ENCODE measurements around the gene NFATC4.

The NFATC4 gene

DNA sequence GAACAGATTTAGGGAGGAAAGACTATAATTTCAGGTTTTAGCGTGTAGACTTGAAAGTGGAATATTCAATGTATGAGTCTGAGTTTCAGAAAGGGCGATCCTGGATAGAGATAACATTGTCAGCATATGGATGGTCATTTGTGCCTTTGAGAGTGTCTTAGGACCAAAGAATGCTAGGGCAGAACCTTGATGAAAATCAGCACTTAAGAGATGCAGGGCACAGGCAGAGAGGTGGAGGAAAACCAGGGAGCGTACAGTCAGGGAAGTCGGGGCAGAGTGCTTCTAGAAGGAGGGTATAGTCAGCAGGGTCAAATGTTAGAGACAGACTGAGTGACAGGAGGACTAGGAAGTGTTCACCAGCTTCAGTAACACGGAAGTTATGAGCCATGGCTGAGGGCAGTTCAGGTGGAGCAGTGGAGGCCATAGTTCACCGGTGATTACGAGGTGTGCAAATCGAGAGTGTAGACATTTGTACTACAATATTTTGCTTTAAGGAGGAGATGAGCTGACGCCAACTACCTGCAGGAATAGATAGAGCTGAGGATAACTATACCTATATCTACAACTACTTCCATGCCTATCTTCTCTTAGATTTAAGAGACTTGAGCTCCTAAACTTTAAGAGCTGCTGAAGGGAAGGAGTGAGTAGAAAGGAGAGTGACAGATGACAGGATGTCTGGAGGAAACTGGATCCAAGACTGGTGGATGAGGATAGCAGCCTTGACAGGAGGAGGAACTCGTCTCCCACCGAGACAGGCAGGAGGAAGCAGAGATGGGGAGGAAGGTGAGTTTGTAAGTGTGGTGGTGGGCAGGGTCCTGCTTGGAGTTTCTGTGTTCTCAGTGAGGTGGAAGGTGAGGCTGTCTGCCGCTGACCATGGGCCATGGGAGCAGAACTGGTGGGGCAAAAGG, 55.0 kb downstream of the NFATC4 start:
- no peak for DNase-seq (ENCODE audit: extremely low spot score)
- no peak for TF ChIP-seq SP1 (IDR thresholded peaks at IDR 0.05)
- TF ChIP-seq TARDBP (IDR thresholded peaks at IDR 0.05), result no peak
- TF ChIP-seq FOXM1 (IDR thresholded peaks at IDR 0.05; ENCODE audit: borderline replicate concordance), result no peak
- no peak for TF ChIP-seq ARNT (IDR thresholded peaks at IDR 0.05)
- TF ChIP-seq FOXK2 (IDR thresholded peaks at IDR 0.05), result no peak
- no peak for TF ChIP-seq CTBP1 (IDR thresholded peaks at IDR 0.05; ENCODE audit: borderline replicate concordance)
- TF ChIP-seq FOXA1 (IDR thresholded peaks at IDR 0.05), result no peak
- no peak for TF ChIP-seq LEF1 (IDR thresholded peaks at IDR 0.05; ENCODE audit: borderline replicate concordance)
- TF ChIP-seq L3MBTL2 (conservative IDR thresholded peaks at IDR 0.05), result no peak
- TF ChIP-seq HDGF (IDR thresholded peaks at IDR 0.05; ENCODE audit: borderline replicate concordance), result no peak
- TF ChIP-seq ZNF384 (IDR thresholded peaks at IDR 0.05), result no peak
- no peak for TF ChIP-seq BHLHE40 (IDR thresholded peaks at IDR 0.05; ENCODE audit: borderline replicate concordance)
- TF ChIP-seq NFRKB (IDR thresholded peaks at IDR 0.05), result no peak
- TF ChIP-seq, protein P1, sequence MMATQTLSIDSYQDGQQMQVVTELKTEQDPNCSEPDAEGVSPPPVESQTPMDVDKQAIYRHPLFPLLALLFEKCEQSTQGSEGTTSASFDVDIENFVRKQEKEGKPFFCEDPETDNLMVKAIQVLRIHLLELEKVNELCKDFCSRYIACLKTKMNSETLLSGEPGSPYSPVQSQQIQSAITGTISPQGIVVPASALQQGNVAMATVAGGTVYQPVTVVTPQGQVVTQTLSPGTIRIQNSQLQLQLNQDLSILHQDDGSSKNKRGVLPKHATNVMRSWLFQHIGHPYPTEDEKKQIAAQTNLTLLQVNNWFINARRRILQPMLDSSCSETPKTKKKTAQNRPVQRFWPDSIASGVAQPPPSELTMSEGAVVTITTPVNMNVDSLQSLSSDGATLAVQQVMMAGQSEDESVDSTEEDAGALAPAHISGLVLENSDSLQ (IDR thresholded peaks at IDR 0.05), result no peak
- POLR2A ChIA-PET, result interaction anchor here (1.1 to 1.7 kb wide), 4 partner anchors 9 to 57 kb away, joined by 4 to 5 read pairs (median 5); no protein-coding TSS in a partner anchor
- CTCF ChIA-PET, result interaction anchor here (1.2 to 1.8 kb wide), 4 partner anchors 9 to 13 kb away, joined by 4 to 7 read pairs (median 5); no protein-coding TSS in a partner anchor

DNA sequence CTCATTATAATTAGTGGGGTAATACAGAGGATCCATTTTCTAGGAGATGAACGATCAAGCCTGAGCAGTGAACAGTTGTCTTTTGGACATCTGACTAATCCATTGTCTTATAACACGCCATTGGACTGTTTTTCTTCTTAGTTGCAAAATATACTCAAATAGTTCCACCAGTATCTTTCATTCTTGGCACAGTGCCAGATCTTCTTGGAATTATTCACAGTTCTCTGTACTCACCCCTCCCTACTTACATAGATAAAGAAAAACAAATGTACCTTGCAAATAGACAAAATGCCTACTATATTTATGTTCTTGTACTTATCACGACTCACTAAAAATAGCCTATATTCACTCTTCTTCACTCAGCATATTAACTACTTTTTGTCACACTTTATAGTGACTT, 57.7 kb downstream of the NFATC4 start:
- CTCF ChIA-PET, result interaction anchor here (1.5 kb wide), 1 partner anchor 60 kb away, joined by 8 read pairs; no protein-coding TSS in a partner anchor
- DNase-seq (ENCODE audit: extremely low spot score), result no peak
- TF ChIP-seq SP1 (IDR thresholded peaks at IDR 0.05), result no peak
- no peak for TF ChIP-seq SUZ12 (IDR thresholded peaks at IDR 0.05)
- no peak for TF ChIP-seq TARDBP (IDR thresholded peaks at IDR 0.05)
- TF ChIP-seq CTBP1 (IDR thresholded peaks at IDR 0.05; ENCODE audit: borderline replicate concordance), result no peak
- POLR2A ChIA-PET, result interaction anchor here (1.2 to 1.7 kb wide), 2 partner anchors 12 to 16 kb away, joined by 4 to 5 read pairs; no protein-coding TSS in a partner anchor

DNA sequence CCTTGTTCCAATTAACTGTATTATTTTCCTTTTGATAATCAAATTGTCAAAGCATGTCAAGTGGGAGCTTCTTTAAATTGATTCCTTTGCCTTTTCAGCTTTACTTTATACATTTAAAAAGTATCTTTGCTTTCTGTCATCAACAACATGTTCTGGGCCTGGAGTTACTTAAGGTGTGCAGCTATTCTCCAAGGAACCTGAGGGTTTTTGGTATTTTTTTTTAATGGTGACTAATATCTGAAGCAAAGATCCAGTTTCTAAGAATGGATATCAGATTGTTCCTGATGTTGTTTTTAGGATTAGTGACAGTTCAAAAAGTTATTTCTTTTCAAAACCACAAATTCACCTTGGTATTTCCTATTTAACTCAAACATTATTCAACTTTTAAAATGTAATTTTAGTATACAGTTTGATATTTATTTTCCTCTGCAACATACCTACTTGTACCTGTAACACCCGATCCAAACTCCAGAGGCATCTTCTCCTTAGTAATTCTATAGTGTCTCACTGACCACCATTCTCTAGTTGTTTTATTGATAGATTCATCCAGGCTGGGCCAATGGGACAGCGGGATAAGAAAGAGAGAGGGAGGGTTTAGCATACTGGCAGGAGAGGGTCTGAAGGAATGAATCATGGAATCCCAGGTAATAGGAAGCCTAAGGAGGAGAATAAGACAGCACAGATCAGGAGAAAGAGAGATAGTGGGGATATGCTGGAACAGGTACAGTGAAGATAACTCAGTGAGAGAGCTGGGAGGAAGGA, 58.3 kb downstream of the NFATC4 start:
- DNase-seq (ENCODE audit: extremely low spot score), result no peak
- POLR2A ChIA-PET, result no interaction called here
- TF ChIP-seq LEF1 (IDR thresholded peaks at IDR 0.05; ENCODE audit: borderline replicate concordance) (no peak), L3MBTL2 (conservative IDR thresholded peaks at IDR 0.05) (no peak), SUZ12 (IDR thresholded peaks at IDR 0.05) (no peak)
- CTCF ChIA-PET, result interaction anchor here (1.5 kb wide), 1 partner anchor 61 kb away, joined by 8 read pairs; no protein-coding TSS in a partner anchor

DNA sequence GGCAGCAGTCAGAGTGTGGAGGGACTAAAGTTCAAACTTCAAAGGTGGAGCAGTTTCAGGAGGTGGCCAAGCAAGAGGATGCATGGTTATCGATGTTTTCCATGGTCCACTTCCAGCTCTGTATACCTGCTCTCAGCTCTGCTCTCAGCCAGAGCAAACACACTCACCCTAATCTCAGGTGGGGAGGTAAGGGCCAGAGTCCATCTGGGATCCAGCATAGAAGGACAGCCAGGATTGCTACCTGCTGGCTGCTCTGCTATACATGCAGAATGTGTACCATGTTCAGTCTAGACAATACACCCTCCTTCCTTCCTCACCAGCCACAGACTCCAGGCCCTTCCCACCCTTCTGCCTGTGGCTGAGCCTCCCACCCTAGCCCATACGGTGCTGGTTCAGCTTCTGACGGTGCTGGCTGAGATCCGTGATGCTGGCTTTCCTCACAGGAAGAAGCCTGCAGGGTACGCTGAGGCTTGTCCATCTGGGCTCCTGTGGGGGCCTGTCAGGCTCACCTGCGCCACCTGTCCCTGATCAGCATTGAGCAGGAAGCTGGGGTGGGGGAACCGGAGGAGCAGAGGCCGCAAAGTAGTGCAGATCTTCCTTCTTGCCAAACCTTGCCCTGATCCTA, 59.0 kb downstream of the NFATC4 start:
- DNase-seq (ENCODE audit: extremely low spot score), result no peak
- TF ChIP-seq ZNF384 (IDR thresholded peaks at IDR 0.05) (no peak), L3MBTL2 (conservative IDR thresholded peaks at IDR 0.05) (no peak), TARDBP (IDR thresholded peaks at IDR 0.05) (no peak), FOXM1 (IDR thresholded peaks at IDR 0.05; ENCODE audit: borderline replicate concordance) (no peak), SP1 (IDR thresholded peaks at IDR 0.05) (no peak), ELF4 (IDR thresholded peaks at IDR 0.05) (no peak), CTBP1 (IDR thresholded peaks at IDR 0.05; ENCODE audit: borderline replicate concordance) (no peak), LEF1 (IDR thresholded peaks at IDR 0.05; ENCODE audit: borderline replicate concordance) (no peak), ARNT (IDR thresholded peaks at IDR 0.05) (no peak), FOXA1 (IDR thresholded peaks at IDR 0.05) (no peak), FOXK2 (IDR thresholded peaks at IDR 0.05) (no peak), BHLHE40 (IDR thresholded peaks at IDR 0.05; ENCODE audit: borderline replicate concordance) (no peak), NFRKB (IDR thresholded peaks at IDR 0.05) (no peak), SUZ12 (IDR thresholded peaks at IDR 0.05) (no peak), HDGF (IDR thresholded peaks at IDR 0.05; ENCODE audit: borderline replicate concordance) (no peak)
- TF ChIP-seq, protein P1 (IDR thresholded peaks at IDR 0.05), result no peak
- ChIA-PET POLR2A (no interaction called here), CTCF (interaction anchor here (6.3 kb wide), 1 partner anchor 96 kb away, joined by 145 read pairs; the partner anchor contains the start of gene ADCY4)

DNA sequence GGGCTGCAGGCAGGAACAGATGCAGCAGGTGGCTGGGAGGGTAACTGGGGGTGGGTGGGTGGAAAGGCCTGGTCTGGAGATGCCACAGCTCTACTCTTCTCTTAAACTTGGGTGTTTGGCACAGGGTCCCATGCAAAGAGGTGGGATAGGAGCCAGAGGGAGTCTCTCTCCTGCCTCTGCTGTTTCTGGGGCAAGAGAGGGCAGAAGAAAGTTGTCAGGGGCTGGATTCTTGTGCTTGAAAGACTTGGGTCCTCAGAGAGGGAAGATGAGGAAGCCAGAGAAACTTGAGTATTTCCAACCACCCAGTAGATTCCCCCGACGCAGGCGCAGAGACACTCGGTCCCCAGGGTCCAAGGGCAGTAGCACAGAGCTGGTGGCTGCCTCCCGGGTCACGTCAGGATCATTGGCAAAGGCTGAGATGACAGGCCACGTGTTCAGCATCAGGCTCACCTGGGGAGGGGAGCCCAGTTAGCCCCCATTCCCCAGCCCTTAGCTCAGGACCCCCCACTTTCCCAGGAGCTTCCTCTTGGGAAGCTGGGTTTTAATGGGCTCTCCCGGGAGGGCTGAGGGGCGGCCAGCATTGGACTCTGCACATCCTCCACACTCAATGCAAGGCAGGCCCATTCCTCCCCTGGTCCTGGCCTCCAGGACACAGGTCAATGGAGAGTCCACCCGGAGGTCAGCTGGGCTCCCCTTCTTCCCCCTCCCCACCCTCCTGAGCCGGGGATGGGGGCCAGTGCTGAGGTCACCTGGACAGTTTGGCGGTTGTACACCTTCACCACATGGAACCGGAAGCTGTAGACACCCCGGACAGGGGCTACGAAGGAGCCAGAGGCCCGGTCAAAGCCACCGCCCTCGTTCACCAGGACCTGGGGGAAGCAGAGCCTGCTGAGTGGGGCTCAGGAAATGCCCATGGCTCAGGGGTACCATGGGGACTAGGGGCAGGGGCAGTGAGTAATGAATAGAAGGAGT, 59.8 kb downstream of the NFATC4 start:
- TF ChIP-seq, protein P1 (IDR thresholded peaks at IDR 0.05), result no peak
- TF ChIP-seq ARNT (IDR thresholded peaks at IDR 0.05) (no peak), FOXK2 (IDR thresholded peaks at IDR 0.05) (no peak)
- POLR2A ChIA-PET, result interaction anchor here (0.9 to 3.8 kb wide), 3 partner anchors 29 to 76 kb away, joined by 3 to 13 read pairs (median 3); partner anchors contain the start of gene NYNRIN
- no peak for DNase-seq (ENCODE audit: extremely low spot score)
- CTCF ChIA-PET, result interaction anchor here (6.3 kb wide), 1 partner anchor 97 kb away, joined by 145 read pairs; the partner anchor contains the start of gene ADCY4
